Measurements from ENCODE around the gene GASK1B. TPM values are rescaled to one million over a fixed set of nuclear protein-coding genes. Genes with fewer than 3 reads are reported as not detected.

Gene GASK1B
- polyA plus RNA-seq, 1 donor (not counting 4 experiments of a cell fraction or from before 2014, with no cell fraction given) = 2.1 TPM

GRCh38 chr4:158200214-158200613, 27.4 kb upstream of the GASK1B start:
- Histone ChIP-seq H3K4me1 (ENCODE audit: control insufficient read depth, extremely low read depth, insufficient read depth, low read length) (no peaks in the 10 kb centered on the region), H3K9me3 (ENCODE audit: control insufficient read depth, low read depth, low read length) (no peaks in the 10 kb centered on the region), H3K27ac (ENCODE audit: control insufficient read depth, insufficient read depth, low read length) (no peak overlapping the region), H3K79me2 (ENCODE audit: control insufficient read depth, insufficient read depth, low read length) (no peaks in the 10 kb centered on the region), H3K9me1 (ENCODE audit: control insufficient read depth, extremely low read depth, insufficient read depth, low read length) (no peaks in the 10 kb centered on the region), H3K36me3 (ENCODE audit: control insufficient read depth in 2 of 2, extremely low read depth in 1 of 2, insufficient read depth in 2 of 2, low read length in 2 of 2) (no peaks in the 10 kb centered on the region), H3K4me3 (ENCODE audit: control insufficient read depth in 2 of 3, extremely low read depth in 1 of 3, insufficient read depth in 2 of 3, low read depth in 1 of 3, low read length in 3 of 3) (no peak overlapping the region), H3K4me2 (ENCODE audit: control insufficient read depth, extremely low read depth, insufficient read depth, low read depth, low read length) (no peak overlapping the region), H2AFZ (ENCODE audit: control insufficient read depth, low read length) (no peak overlapping the region), H4K20me1 (ENCODE audit: control insufficient read depth, extremely low read depth, insufficient read depth, low read length) (no peaks in the 10 kb centered on the region), H3K27me3 (ENCODE audit: control insufficient read depth, extremely low read depth, insufficient read depth, low read length) (no peaks in the 10 kb centered on the region), H3K9ac (ENCODE audit: control insufficient read depth, extremely low read depth, insufficient read depth, low read length) (no peak overlapping the region)
- DNase-seq (ENCODE audit: low read depth, low spot score) = no peak
- dilution Hi-C loops (cut with MboI; ENCODE audit: extremely low pct_ligation_motif_present, low sequenced_read_pairs) = no loop called here
- no peak for FAIRE-seq
- TF ChIP-seq EZH2 (IDR thresholded peaks at IDR 0.05; ENCODE audit: low read length) (no peak), CTCF (optimal IDR thresholded peaks at IDR 0.05 in 1 of 3, IDR thresholded peaks at IDR 0.05 in 1 of 3, conservative IDR thresholded peaks at IDR 0.05 in 1 of 3; ENCODE audit: extremely low read depth in 1 of 3, insufficient read depth in 2 of 3, low read length in 3 of 3) (no peak)

- no peak for FAIRE-seq
- Histone ChIP-seq H3K4me3 (ENCODE audit: control insufficient read depth in 2 of 3, extremely low read depth in 1 of 3, insufficient read depth in 2 of 3, low read depth in 1 of 3, low read length in 3 of 3) (no peak overlapping the region), H3K79me2 (ENCODE audit: control insufficient read depth, insufficient read depth, low read length) (no peaks in the 10 kb centered on the region), H3K4me2 (ENCODE audit: control insufficient read depth, extremely low read depth, insufficient read depth, low read depth, low read length) (no peak overlapping the region), H2AFZ (ENCODE audit: control insufficient read depth, low read length) (no peak overlapping the region), H4K20me1 (ENCODE audit: control insufficient read depth, extremely low read depth, insufficient read depth, low read length) (no peaks in the 10 kb centered on the region), H3K4me1 (ENCODE audit: control insufficient read depth, extremely low read depth, insufficient read depth, low read length) (no peaks in the 10 kb centered on the region), H3K9ac (ENCODE audit: control insufficient read depth, extremely low read depth, insufficient read depth, low read length) (no peak overlapping the region), H3K36me3 (ENCODE audit: control insufficient read depth in 2 of 2, extremely low read depth in 1 of 2, insufficient read depth in 2 of 2, low read length in 2 of 2) (no peaks in the 10 kb centered on the region), H3K9me3 (ENCODE audit: control insufficient read depth, low read depth, low read length) (no peaks in the 10 kb centered on the region), H3K27ac (ENCODE audit: control insufficient read depth, insufficient read depth, low read length) (no peak overlapping the region), H3K9me1 (ENCODE audit: control insufficient read depth, extremely low read depth, insufficient read depth, low read length) (no peaks in the 10 kb centered on the region), H3K27me3 (ENCODE audit: control insufficient read depth, extremely low read depth, insufficient read depth, low read length) (no peaks in the 10 kb centered on the region)
- DNase-seq (ENCODE audit: low read depth, low spot score) = no peak
- TF ChIP-seq EZH2 (IDR thresholded peaks at IDR 0.05; ENCODE audit: low read length) (no peak), CTCF (optimal IDR thresholded peaks at IDR 0.05 in 1 of 3, IDR thresholded peaks at IDR 0.05 in 1 of 3, conservative IDR thresholded peaks at IDR 0.05 in 1 of 3; ENCODE audit: extremely low read depth in 1 of 3, insufficient read depth in 2 of 3, low read length in 3 of 3) (no peak)
- dilution Hi-C loops (cut with MboI; ENCODE audit: extremely low pct_ligation_motif_present, low sequenced_read_pairs) = loop anchor here (25.0 kb wide), 1 partner anchor 185 kb away; no protein-coding TSS in a partner anchor
Measured at GRCh38 chr4:158197194-158197776, 24.5 kb upstream of the GASK1B start.
